Measurements from ENCODE around the gene TRMT112. TPM values are rescaled to one million over a fixed set of nuclear protein-coding genes. Genes with fewer than 3 reads are reported as not detected.
A peak's percentile ranks its signal among the peaks of the same experiment; 100 is the strongest.

The TRMT112 gene
- total RNA-seq = 100 to 1,000 TPM; 202 to 281 (median 212) TPM

DNA sequence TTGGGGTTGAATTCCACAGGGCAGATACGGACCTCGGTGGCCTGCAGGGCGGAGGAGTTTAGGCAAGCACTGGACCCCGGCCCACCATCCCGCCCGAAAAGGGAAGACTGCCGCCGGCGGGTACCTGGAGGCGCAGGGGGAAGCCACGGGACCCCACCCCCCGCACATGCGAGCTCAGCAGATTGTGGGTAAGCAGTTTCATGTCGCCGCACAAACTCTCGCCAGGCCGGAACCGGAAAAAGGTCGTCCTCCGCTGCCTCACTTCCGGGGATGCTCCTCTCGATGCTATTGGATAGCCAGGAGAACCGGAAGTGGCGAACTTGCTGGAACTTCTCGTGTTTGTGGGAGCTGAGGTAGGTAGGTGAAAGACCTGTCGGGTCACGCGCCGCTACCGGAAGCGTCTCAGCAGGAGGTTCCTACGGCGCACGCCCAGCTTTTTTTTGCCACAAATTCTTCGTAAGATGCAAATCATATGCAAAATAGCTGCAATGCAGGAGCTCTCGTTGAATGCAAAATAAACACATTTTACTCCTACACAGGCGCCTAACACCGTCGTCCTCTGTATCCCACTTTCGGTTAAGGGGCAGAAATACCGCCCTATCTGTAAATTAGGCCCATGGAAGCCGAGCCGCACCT, at the start of gene TRMT112:
Gene TRMT112, minus strand, starts transcription at position 235 of the 636 bp plus-strand sequence. Its CDS starts 33 bp downstream, at position 202.
- peak; percentile 53 for TF ChIP-seq EP300 (IDR thresholded peaks at IDR 0.05)
- peak; percentile 77 for TF ChIP-seq POLR2A (IDR thresholded peaks at IDR 0.05; ENCODE audit: low read depth)
- TF ChIP-seq, protein P1, sequence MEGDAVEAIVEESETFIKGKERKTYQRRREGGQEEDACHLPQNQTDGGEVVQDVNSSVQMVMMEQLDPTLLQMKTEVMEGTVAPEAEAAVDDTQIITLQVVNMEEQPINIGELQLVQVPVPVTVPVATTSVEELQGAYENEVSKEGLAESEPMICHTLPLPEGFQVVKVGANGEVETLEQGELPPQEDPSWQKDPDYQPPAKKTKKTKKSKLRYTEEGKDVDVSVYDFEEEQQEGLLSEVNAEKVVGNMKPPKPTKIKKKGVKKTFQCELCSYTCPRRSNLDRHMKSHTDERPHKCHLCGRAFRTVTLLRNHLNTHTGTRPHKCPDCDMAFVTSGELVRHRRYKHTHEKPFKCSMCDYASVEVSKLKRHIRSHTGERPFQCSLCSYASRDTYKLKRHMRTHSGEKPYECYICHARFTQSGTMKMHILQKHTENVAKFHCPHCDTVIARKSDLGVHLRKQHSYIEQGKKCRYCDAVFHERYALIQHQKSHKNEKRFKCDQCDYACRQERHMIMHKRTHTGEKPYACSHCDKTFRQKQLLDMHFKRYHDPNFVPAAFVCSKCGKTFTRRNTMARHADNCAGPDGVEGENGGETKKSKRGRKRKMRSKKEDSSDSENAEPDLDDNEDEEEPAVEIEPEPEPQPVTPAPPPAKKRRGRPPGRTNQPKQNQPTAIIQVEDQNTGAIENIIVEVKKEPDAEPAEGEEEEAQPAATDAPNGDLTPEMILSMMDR (IDR thresholded peaks at IDR 0.05) = no peak
- TF ChIP-seq POLR2AphosphoS5 (IDR thresholded peaks at IDR 0.05) = peak; percentile 97
- no peaks in the 10 kb centered on the region for H3K27me3 ChIP-seq
- H3K4me3 ChIP-seq = peak within 1 kb of the TSS; percentile 79 to 95 (median 82)
- H3K9me3 ChIP-seq = no peaks in the 10 kb centered on the region
- peaks cover 25 to 56% (median 40%) of the 10 kb centered on the region in 4 donors for H3K4me1 ChIP-seq
- under 1% methylated on average over 39 of the region's 43 CpGs for WGBS
- H3K36me3 ChIP-seq = peaks cover 18 to 55% (median 53%) of the 10 kb centered on the region in 4 donors
- intact Hi-C loops (cut with DNase I) = no loop called here
- peak; percentile 99 for DNase-seq (ENCODE audit: extremely low spot score)
- H3K27ac ChIP-seq (replicated peaks in 1 of 4) = peak within 1 kb of the TSS; percentile 94 to 99 (median 96)

DNA sequence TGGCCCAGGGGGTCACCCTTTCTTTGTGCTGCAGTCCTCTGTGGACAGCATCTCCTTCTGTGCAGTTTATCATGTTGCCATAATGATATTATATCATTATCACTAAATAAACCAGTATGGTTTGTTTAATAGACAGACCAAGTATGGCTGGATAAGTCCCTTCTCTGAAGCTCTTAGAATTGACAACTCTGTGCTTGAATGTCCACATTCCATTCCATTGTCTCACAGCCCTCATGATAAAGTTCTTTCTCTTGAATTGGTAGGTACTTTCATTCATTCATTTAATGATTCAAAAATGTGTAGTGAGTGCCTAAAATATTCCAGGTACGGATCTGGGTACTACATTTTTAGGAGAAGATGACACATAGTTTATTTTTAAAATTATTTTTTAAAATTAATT, 49.4 kb upstream of the TRMT112 start:
- Histone ChIP-seq H3K9me3 (no peaks in the 10 kb centered on the region), H3K4me1 (no peaks in the 10 kb centered on the region), H3K27ac (replicated peaks in 1 of 4) (no peak overlapping the region), H3K36me3 (peaks cover 51 to 97% (median 95%) of the 10 kb centered on the region in 4 donors), H3K4me3 (no peak overlapping the region), H3K27me3 (no peaks in the 10 kb centered on the region)
- TF ChIP-seq POLR2A (IDR thresholded peaks at IDR 0.05; ENCODE audit: low read depth) = no peak
- no peak for TF ChIP-seq POLR2AphosphoS5 (IDR thresholded peaks at IDR 0.05)
- no peak for TF ChIP-seq EP300 (IDR thresholded peaks at IDR 0.05)
- TF ChIP-seq, protein P1 (IDR thresholded peaks at IDR 0.05) = no peak
- intact Hi-C loops (cut with DNase I) = no loop called here
- DNase-seq (ENCODE audit: extremely low spot score) = no peak
- 48% methylated on average over 1 of the region's 1 CpG for WGBS

DNA sequence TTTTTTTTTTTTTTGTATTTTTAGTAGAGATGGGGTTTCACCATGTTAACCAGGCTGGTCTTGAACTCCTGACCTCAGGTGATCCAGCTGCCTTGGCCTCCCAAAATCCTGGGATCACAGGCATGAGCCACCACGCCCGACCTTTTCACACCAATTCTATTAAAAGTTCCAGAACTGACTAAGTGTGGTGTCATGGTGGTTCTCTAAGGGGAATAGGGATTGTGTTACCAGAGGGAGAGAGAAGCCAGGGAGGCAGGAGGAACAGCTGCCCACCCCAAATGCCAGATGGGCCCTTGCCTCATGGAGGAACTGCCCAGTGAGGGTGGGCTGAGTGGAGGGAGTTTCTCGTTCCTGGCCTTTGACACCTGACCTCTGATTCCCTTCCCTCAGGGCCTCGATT, 47.6 kb upstream of the TRMT112 start:
- peaks cover 41 to 99% (median 94%) of the 10 kb centered on the region in 4 donors for H3K36me3 ChIP-seq
- intact Hi-C loops (cut with DNase I) = no loop called here
- no peaks in the 10 kb centered on the region for H3K27me3 ChIP-seq
- H3K4me1 ChIP-seq = peaks cover 4 to 12% (median 9%) of the 10 kb centered on the region in 4 donors
- no peak overlapping the region for H3K4me3 ChIP-seq
- TF ChIP-seq POLR2A (IDR thresholded peaks at IDR 0.05; ENCODE audit: low read depth) (no peak), EP300 (IDR thresholded peaks at IDR 0.05) (no peak), POLR2AphosphoS5 (IDR thresholded peaks at IDR 0.05) (no peak)
- TF ChIP-seq, protein P1 (IDR thresholded peaks at IDR 0.05) = no peak
- no peaks in the 10 kb centered on the region for H3K9me3 ChIP-seq
- H3K27ac ChIP-seq (replicated peaks in 1 of 4) = no peak overlapping the region
- no peak for DNase-seq (ENCODE audit: extremely low spot score)
- 90% methylated on average over 3 of the region's 4 CpGs for WGBS

DNA sequence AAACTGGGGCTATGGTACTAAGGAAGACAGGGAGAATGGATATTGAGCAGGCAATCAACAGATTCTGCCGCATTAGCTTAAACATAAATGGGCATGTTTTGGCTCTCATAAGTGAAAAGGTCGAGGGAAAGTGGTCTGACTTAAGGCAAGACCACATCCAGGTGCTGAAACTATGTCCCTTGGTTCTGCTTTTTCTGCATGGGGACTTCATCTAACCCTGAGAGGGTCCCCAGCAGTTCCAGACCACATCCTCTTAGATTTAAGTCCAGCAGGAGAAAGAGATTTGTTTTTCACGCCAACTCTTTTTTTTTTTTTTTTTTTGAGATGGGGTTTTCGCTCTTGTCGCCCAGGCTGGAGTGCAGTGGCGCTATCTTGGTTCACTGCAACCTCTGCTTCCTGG, 47.1 kb upstream of the TRMT112 start:
- 92% methylated on average over 6 of the region's 6 CpGs for WGBS

More for the DNA sequence above, 47.1 kb upstream of the TRMT112 start:
- Histone ChIP-seq H3K27me3 (no peaks in the 10 kb centered on the region), H3K27ac (replicated peaks in 1 of 4) (no peak overlapping the region), H3K36me3 (peaks cover 37 to 94% (median 90%) of the 10 kb centered on the region in 4 donors), H3K4me1 (peaks cover 9 to 16% (median 14%) of the 10 kb centered on the region in 4 donors), H3K9me3 (no peaks in the 10 kb centered on the region), H3K4me3 (no peak overlapping the region)
- TF ChIP-seq POLR2A (IDR thresholded peaks at IDR 0.05; ENCODE audit: low read depth) (no peak), POLR2AphosphoS5 (IDR thresholded peaks at IDR 0.05) (no peak)
- TF ChIP-seq, protein P1 (IDR thresholded peaks at IDR 0.05) = no peak
- intact Hi-C loops (cut with DNase I) = no loop called here
- DNase-seq (ENCODE audit: extremely low spot score) = no peak

Data from esophagus muscularis mucosa (tissue), 4 donors.